ENCODE measurements around the gene ACSL3.
"Not testable (repeated sequence)": the region's sequence is repeated elsewhere in the genome, so short reads cannot be mapped to it uniquely, and the experiment has no call there.

Gene ACSL3

DNA sequence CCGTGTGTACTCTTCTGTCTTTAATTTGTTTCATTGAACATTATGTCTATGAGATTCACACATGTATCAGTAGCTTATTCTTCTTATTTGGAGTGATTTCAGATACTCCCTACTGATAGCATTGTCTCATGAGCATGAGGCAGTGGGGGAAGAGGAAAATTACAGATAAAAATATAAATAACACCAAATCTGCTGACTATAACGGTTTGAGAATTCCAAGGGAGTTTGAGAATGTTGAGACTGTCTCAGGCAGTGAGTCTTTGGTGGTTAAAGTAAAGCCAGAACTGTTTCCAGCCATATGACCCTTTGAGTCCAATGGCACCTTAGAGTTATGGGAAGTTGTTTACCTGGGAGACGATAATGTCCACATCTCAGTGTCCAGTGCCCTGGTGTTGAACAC, 118.6 kb downstream of the ACSL3 start:
- no peak for DNase-seq

DNA sequence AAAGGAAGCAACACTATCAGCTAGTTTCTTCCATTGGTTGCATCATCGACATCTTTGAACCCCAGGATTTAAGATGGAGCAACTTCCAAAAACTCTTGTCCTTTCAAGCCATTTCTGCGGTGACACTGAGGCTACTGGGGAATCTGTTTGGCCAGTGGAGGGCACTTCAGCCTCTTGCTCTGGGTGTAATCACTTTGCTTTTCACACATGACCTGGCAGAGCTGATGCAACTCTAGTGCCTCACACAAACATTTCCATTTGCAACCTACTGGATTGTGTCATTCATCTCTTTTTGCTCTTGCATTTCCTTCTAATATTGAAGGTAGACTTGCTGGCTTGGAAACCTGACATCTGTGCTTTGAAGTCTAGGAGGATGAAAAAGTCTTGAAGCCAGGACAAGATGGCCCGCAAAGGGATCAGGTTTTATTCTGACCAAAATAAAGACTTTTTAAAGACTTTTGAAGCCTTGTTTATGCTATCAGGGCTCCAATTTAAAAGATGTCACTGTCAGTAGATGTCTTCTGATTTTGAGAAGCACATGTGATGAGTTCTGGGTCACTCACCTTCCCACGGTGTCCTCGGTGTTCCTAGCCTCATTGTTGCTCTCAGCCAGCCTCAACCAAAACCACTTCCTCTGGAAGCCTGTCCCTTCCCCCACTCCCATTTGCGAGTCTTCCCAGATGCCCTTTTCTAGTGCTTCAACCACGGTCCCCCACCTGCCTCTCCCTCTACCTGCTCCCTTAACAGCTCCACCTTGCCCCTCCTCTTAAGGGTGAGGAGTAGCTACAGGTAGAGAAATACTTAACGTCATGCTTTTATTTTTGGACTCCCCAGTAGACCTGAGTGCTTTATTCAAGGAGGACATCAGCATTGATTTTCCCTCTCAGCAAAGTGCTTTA, 121.4 kb downstream of the ACSL3 start:
- no peak for DNase-seq

GRCh38 chr2:222982909-222983265, 122.1 kb downstream of the ACSL3 start:
- DNase-seq = no peak

DNA sequence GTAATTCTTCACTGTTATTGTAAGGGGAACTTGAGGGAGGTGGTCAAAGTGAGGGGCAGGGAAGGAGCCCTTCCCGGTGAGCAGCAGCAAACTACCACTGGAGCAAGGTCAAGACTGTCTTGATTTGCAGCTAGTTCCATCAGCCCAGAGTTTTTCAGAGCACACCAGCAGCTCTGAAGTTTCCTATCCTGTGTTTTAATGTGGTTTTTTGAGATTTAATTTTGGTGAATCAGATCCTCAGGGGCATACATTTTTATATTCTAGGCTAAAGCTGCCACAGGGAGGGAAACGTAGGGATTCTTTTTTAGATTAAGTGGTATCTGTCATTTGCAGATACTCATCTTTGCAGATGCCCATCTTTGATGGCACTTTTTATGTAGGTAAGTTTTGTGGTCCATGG, 124.1 kb downstream of the ACSL3 start:
- DNase-seq = no peak

DNA sequence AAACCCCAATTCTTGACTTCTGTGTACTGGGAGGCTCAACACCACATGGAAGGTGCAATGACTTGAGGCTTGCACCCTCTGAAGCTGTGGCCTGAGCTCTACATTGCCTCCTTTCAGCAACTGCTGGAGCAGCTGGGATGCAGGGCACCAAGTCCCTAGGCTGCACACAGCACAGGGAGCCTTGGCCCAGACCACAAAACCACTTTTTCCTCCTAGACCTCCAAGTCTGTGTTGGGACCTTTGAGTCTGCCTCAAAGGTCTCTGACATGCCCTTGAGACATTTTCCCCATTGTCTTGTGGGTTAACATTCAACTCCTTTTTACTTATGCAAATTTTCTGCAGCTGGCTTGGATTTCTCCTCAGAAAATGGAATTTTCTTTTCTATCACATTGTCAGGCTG, 128.6 kb downstream of the ACSL3 start:
- no peak for DNase-seq

DNA sequence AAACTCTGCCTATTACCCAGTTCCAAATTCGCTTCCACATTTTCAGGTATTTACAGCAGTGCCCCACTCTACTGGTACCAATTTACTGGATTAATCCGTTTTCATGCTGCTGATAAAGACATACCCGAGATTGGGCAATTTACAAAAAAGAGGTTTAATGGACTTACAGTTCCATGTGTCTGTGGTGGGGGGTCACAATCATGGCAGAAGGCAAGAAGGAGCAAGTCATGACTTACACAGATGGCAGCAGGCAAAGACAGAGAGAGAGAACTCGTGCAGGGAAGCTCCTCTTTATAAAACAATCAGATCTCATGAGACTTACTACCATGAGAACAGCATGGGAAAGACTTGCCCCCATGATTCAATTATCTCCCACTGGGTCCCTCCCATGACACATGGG, 129.4 kb downstream of the ACSL3 start:
- not testable (repeated sequence) for DNase-seq

DNA sequence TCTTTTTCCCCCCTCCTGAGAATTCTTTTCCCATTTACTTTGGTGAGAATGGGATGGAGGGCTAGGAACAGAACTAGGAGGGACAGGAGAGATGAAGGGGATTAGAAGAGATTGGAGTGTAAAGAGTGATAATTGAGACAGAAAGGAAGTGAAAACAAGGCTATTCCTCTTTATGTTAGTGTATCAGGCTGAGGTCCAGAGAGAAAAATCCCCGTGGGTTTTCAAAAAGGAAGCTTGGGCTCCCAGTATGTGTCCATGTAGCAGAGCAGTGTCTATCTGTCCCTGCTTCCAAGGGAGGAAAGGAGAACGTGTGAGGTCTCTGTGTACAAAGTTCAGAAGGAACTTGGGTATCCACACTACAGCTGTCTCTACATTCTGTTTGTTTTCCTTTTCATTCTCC, 131.3 kb downstream of the ACSL3 start:
- no peak for DNase-seq

All from CD4-positive, alpha-beta T cell treated with Interleukin-4 for 1 hour (primary cell).